NCI-H187 (cell line): ENCODE measurements around the gene MIEF1.

Experiments
- DNase-seq, 2 experiments: peaks; one replicate each; lab custom pipeline; 2025; lab: John Stamatoyannopoulos, UW

Gene MIEF1

GRCh38 chr22:39556970-39557841 lies 55.1 kb downstream of the MIEF1 start:
- no peak for DNase-seq

DNA sequence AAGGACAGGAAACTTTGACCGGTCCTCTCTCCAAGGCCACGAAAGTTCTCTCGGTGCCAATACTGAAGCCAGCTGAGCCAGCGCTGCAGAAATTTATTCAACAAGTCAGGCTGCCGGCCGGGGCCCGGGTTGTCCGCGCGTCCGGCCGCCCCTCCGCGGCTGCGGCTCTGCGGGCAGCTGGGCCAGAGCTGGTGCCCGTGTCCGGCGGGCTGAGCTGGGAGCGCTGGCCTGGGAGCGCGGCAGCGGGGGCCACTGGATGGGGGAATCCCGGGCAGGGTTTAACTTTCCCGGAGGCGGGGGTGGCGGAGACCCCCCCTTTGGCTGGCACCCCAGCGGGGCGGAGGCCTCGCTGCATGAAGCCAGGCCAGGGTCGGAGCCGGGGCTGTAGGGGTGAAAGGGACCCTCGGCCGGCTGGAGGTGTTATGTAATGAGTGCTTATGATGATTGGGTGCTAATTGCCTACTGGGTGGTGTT lies 56.2 kb downstream of the MIEF1 start:
- no peak for DNase-seq

GRCh38 chr22:39558950-39559349 lies 56.9 kb downstream of the MIEF1 start:
- DNase-seq, result no peak

DNA sequence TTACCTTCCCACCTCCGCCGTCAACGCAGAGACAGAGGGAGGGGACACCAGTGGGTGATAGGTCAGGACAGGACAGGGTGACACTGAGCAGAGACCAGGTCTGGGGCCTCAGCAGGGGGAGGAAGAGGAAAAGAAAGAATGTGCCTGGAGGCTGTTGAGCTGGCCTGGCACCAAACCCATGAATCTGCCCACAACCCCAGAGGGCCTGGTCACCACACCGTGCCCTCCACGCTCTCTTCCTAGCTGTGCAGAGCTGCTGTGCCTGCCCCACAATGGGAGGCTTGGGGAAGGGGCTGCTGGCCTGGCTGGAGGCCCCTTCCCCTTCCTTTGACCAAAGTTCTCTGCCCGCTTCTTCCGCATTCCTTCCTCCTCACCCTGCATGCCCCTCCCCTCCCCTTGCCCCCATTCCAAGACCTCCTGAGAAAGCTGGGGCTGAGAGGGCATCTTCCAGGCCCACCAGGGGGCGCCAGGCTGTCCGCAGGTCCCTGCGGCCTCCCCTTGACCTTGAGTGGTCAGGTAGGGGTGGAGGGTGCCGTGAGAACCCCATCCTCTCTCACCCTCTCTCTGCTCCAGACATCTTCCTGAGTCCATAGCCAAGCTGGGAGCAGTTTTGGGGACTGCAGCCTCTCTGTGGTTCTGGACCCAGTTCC lies 57.5 kb downstream of the MIEF1 start:
- no peak for DNase-seq

DNA sequence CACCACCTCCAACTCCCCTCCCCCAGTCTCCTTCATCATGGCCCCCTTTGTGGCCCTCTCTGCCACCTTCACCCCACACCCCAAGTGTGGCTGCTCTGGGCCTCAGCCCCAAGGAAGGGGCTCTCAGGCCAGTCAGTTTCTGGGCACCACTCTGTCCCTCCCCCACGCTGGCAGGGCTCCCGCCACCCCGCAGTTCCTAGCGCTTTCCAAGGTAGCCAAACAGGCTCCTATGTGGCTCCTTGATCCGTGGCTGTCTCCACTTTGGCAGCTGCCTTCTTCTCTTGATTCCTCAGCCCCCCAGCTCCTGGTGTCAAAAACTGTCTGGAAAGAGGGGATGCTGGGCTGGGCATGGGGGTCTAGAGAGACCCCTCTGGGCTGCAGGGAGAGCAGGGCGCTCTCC lies 58.0 kb downstream of the MIEF1 start:
- no peak for DNase-seq

- no peak for DNase-seq
Measured at GRCh38 chr22:39562839-39563489, 60.9 kb downstream of the MIEF1 start.

DNA sequence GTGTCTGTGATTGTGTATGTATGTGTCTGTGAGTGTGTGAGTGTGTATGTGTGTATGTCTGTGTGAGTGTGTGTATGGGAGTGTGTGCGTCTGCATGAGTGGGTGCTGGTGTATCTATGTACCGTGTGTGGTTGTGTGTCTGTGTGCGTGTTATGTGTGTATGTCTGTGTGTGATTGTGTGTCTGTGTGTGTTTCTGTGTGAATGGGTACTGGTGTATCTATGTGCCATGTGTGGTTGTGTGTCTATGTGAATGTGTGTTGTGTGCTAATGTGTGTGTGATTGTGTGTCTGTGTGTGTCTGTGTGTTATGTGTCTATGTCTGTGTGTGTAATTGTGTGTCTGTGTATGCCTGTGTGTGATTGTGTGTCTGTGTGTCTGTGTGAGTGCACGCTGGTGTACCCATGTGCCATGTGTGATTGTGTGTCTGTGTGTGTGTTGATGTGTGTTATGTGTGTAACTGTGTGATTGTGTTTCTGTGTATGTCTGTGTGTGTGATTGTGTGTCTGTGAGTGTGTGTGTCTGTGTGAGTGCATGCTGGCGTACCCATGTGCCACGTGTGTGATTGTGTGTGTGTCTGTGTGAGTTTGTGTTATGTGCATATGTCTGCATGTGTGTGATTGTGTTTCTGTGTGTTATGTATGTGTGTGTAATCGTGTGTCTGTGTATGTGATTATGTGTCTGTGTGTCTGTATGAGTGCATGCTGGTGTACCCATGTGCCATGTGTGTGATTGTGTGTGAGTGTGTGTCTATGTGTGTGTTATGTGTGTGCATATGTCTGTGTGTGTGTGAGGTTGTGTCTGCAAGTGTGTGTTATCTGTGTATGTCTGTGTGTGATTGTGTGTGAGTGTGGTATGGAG lies 61.7 kb downstream of the MIEF1 start:
- DNase-seq, result no peak

DNA sequence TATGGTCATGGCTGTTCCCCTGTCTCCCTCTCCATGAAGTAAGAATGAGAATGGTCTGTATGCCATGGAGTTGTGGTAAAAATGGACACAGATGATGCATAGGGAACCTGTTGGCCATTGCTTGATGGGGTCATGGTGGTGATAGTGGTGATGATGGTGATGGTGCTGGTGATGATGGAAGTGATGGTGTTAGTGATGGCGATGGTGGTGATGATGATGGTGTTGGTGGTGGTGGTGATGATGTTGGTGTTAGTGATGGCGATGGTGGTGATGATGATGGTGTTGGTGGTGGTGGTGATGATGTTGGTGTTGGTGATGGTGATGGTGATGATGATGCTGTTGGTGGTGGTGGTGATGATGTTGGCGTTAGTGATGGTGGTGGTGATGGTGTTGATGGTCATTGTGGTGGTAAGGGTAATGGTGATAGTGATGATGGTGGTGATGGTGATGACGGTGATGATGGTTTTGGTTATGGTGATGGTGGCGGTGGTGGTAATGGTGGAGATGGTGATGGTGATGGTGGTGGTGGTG lies 63.4 kb downstream of the MIEF1 start:
- DNase-seq, result no peak

DNA sequence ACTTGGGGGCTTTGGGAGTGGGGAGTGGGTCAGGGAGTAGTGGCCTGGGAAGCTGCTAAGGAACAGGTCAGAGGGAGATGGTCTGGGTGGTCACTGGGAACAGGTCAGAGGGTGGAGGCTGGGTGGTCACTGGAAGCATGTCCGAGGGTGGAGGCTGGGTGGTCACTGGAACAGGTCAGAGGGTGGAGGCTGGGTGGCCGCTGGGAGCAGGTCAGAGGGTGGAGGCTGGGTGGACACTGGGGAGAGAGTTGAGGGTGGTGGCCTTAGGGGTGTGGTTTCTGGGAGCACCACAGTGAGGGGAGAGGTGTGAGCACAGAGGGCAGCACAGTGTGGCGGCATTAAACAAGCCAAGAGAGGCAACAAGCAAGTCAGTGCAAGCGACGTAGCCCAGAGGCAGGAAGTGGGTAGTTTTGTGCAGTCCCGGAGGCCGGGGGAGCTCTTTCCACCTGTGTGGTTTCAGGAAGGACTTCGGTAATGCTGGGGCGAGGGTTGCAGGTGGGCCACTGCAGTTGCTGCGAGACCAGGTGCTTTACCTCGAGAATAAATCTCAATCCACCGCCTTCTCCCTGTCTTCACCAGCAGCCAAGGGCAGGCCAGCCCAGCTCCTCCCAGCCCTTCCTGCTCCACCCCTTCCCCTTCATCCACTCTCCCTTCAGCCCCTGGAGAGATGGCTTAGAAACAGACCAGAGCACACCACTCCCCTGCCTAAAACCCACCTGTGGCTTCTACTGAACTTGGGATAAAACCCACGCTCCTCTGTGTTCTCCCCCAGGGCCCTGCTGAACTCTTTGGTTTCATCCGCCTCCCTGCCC lies 65.3 kb downstream of the MIEF1 start:
- DNase-seq, result no peak
